HEK293 (cell line): ENCODE data around the gene OPCML.

Experiments used
- CTCF ChIP-seq: fragments of 450-650 bp; formaldehyde crosslinking; IDR thresholded peaks from 2 replicates; pipeline ENCODE4 v1.5.1; 2016; ENCODE audit warnings: missing biosample characterization, missing genetic modification characterization
- ZBTB11 ChIP-seq: fragments of 450-650 bp; formaldehyde crosslinking; conservative IDR thresholded peaks from 2 replicates; pipeline ENCODE4 v1.5.1; 2016; ENCODE audit warnings: low read depth, missing biosample characterization, missing genetic modification characterization
- ZNF121 ChIP-seq: fragments of 450-650 bp; formaldehyde crosslinking; IDR thresholded peaks from 2 replicates; pipeline ENCODE4 v1.5.1; 2016; ENCODE audit warnings: missing biosample characterization, missing genetic modification characterization
- ZNF133 ChIP-seq: fragments of 450-650 bp; formaldehyde crosslinking; IDR thresholded peaks from 2 replicates; pipeline ENCODE4 v1.5.1; 2016; ENCODE audit warnings: missing biosample characterization, missing genetic modification characterization
- ZNF214 ChIP-seq: fragments of 450-650 bp; formaldehyde crosslinking; IDR thresholded peaks from 2 replicates; pipeline ENCODE4 v1.5.1; 2017; ENCODE audit warnings: missing biosample characterization, mild to moderate bottlenecking, missing genetic modification characterization, borderline replicate concordance
- ZNF362 ChIP-seq: fragments of 450-650 bp; formaldehyde crosslinking; IDR thresholded peaks from 2 replicates; pipeline ENCODE4 v1.5.1; 2016; ENCODE audit warnings: missing biosample characterization, missing genetic modification characterization
- ZNF513 ChIP-seq: fragments of 450-650 bp; IDR thresholded peaks from 2 replicates; pipeline ENCODE4 v1.5.1; 2018; ENCODE audit warnings: missing biosample characterization, missing genetic modification characterization
- ZNF571 ChIP-seq: fragments of 450-650 bp; formaldehyde crosslinking; IDR thresholded peaks from 2 replicates; pipeline ENCODE4 v1.5.0; 2017; ENCODE audit warnings: missing biosample characterization, missing genetic modification characterization
- ZNF645 ChIP-seq: fragments of 450-650 bp; formaldehyde crosslinking; IDR thresholded peaks from 2 replicates; pipeline ENCODE4; 2016; ENCODE audit warnings: missing biosample characterization, missing genetic modification characterization

- TF ChIP-seq CTCF (tag by site-specific recombination) = no peak
- no peak for TF ChIP-seq ZNF121 (tag by site-specific recombination)
- no peak for TF ChIP-seq ZNF513 (tag by site-specific recombination)
- TF ChIP-seq ZNF571 (tag by site-specific recombination) = no peak
- no peak for TF ChIP-seq ZNF645 (tag by site-specific recombination)
- no peak for TF ChIP-seq ZNF362
- TF ChIP-seq ZNF133 = no peak
- TF ChIP-seq ZNF214 (tag by site-specific recombination) = no peak
- no peak for TF ChIP-seq ZBTB11
These were observed 851.7 kb downstream of the OPCML start for GRCh38 chr11:132680584-132680983.
